TTC549 (cell line): ENCODE results near the gene RGL1.
A peak's percentile ranks its signal among the peaks of the same experiment; 100 is the strongest.

Experiments
- FAIRE-seq: peaks from 2 replicates; lab custom pipeline; 2012; peaks lifted over from hg19 to GRCh38; lab: Jason Lieb, UNC

Gene RGL1

GRCh38 chr1:183869664-183870063 is 64.7 kb downstream of the RGL1 start:
- FAIRE-seq, result no peak

DNA sequence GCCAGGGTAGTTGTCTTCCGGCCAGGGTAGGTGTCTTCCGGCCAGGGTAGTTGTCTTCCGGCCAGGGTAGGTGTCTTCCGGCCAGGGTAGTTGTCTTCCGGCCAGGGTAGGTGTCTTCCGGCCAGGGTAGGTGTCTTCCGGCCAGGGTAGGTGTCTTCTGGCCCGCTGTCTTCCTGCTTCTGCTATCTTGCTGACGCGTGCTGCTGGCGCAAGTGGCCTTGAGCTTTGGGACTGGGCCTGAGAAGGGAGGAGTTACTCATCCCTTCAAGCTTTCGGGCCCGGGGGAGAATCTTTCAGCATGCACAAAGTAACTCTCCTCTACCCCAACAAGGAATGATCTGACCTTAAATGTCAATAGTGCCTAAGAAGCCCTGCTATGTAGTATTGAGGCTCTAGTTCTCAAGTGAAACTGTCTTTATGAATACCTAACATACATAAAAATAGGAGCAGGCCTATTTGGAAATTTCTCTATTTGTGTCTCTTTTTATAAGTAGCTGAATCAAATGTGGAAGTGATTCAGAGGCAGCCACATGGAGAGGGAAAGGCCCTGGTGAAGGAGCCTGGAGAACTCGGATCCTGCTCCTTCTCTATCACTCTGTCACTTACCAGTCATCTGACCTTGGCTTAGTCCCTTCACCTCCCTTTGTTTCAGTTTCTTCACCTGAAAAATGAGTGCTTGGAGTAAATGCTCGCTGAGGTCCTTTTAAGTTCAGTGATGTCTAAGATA is 65.6 kb downstream of the RGL1 start:
- FAIRE-seq, result no peak

DNA sequence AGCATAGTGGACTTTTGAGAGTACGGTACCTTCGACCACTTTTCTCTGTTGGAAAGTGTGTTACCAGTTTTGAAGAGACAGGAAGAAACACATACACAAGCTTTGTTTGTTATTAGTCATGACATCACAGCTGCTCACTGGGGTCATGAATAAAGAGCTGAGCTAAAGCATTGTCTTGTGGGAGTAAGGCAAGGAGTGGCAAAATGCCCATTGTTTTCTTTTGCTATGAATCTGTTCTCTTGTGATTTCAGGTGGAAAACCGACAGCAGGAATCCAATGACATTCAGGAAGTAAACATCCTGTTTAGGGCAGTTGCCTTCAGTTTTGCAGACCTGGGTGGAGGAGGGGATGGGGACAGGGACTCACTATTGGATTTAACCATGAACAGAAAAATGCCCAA is 66.2 kb downstream of the RGL1 start:
- FAIRE-seq, result no peak

- FAIRE-seq, result no peak
These were observed 66.7 kb downstream of the RGL1 start for GRCh38 chr1:183871601-183872000.

GRCh38 chr1:183872403-183872802 is 67.5 kb downstream of the RGL1 start:
- FAIRE-seq, result peak; percentile 5

DNA sequence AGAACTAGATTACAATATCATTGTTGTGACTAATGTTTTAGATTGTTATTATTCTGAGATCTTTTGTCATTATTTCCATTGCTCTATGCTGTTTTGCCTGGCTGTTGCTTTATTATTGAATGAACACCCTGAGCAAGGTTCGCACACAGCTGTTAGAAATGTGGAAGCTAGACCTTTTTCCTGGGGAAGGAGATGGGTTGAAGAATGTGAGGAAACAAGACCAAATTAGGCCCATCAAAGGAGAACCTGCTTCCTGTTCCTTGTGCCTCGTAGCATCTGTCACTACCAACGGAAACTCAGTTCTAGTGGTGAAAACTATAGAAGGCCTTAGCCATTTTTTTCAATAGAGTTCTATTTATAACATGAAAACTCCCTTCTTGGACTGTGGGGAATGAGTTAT is 68.7 kb downstream of the RGL1 start:
- FAIRE-seq, result no peak

- FAIRE-seq, result no peak
These were observed 71.4 kb downstream of the RGL1 start for GRCh38 chr1:183876309-183876708.

GRCh38 chr1:183877053-183877720 is 72.3 kb downstream of the RGL1 start:
- FAIRE-seq, result no peak

GRCh38 chr1:183879494-183879893 is 74.6 kb downstream of the RGL1 start:
- no peak for FAIRE-seq

DNA sequence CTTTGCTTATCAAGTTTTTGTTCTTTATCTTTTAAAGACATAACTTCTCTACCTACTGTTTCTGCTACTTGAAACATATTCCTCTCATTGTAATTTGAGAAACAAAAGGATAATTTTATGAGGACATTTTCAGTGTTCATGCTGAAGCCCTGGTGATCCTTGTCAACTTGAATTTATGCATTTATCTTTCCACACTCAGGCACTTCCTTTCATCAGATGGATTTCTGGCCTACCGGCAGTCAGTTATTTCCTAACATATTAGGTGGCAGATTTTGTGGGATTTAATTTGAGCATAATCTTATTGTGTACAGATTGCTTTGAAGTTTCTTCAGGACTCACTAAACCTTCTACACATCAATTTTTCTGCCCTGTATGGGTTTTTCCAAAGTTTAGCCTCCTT is 75.0 kb downstream of the RGL1 start:
- FAIRE-seq, result no peak

DNA sequence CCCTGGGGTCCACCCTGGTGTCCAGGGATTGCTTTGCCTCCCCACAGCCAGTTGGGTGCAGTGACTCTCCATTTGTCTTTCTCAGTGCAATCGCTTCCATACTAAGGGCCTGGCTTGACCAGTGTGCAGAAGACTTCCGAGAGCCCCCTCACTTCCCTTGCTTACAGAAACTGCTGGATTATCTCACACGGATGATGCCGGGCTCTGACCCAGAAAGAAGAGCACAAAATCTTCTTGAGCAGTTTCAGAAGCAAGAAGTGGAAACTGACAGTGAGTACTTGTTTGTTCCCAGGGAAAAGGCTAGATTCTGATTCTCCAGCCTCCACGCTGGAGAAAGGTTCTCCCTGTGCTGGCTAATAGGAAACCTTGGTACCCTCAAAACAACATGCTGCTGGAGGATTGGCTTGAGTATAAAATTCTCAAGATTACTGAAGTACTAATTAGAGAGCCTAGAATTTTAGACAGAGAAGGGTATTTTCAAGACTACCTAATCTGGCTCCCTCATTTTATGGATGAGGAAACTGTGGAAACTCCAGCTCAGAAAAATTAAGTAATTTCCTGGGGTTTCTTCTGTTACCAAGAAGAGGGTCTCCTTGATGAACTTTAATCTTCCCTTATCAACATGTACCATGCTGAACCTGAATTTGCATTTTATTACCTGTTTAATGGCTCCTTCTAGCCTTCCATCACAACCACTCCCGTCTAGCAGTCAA is 75.8 kb downstream of the RGL1 start:
- no peak for FAIRE-seq

GRCh38 chr1:183881387-183882131 is 76.6 kb downstream of the RGL1 start:
- no peak for FAIRE-seq

- no peak for FAIRE-seq
These were observed 77.6 kb downstream of the RGL1 start for GRCh38 chr1:183882335-183883167.

DNA sequence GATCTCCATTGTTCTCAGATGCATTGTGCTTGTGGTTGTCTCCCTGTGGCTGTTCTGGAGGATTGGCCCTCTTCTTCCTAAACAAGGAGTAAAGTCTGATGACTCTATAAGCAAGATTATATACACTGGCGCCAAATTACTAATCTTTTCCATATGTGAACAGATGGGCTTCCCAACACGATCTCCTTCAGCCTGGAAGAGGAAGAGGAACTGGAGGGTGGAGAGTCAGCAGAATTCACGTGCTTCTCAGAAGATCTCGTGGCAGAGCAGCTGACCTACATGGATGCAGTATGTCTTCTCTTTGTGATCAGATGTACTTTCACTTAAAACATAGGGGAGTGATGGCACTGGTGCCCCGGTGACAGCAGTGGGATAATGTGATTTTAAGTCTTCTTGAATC is 78.7 kb downstream of the RGL1 start:
- FAIRE-seq, result no peak

- no peak for FAIRE-seq
These were observed 79.6 kb downstream of the RGL1 start for GRCh38 chr1:183884526-183884925.

DNA sequence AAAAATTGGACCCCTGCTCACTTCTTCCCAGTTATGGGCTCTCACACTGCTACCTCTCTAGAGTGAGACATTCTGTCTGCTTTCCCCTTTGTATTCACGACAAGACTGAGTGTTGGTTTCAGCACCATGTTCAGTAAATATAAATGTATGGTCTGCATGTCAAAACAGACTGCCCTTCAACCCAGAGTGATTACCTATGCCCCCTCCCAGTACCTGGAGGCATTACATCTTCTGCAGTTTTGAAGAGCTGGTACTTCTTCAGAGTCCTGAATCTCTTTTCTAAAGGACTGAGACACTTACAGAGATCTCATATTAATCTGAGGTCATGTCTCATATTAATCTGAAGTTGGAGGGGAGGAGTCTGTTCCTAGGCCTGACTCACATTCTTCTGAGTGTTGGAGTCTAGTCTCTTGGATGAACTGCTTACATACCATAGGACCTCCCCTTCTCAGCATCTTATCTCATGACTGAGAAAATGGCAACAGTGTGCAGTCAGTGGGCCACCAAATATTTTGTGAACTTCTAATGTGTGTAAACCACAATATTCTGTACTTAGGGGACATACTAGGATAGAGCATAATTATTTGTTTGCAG is 80.3 kb downstream of the RGL1 start:
- FAIRE-seq, result no peak

DNA sequence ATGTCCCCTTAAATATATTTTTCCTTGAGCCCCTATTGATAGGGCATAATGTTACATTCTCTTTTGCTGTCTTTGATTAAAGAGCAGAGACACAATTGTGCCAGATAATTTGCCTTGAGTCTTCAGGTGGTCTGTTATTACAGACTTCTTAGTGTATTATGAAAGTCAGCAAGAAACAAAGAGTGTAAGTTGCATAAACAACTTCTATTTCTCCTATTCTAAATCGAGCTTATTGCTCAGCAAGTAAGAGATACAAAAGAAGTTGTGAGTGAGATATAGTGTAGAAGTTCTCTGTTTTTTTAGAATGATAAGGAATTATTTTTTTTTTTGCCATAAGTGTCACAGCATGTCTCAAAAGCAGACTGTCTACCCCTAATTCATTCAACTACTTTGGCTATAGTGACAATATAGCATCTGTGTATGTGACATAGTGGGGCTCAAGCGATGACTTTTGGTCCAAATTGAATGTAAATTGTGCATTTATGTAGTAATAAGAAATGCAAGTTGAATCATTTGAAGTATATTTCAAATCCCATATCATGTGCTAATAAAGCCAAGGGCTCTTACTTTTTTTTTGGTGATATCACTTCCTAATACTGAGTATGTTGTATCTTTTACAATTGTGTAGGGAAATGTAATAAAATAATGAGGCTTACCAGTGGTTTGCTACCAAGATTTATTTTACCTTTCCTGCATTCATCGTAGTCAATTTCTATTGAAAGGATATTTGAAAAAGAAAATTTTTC is 81.3 kb downstream of the RGL1 start:
- no peak for FAIRE-seq

- FAIRE-seq, result no peak
These were observed 81.9 kb downstream of the RGL1 start for GRCh38 chr1:183886853-183887252.

DNA sequence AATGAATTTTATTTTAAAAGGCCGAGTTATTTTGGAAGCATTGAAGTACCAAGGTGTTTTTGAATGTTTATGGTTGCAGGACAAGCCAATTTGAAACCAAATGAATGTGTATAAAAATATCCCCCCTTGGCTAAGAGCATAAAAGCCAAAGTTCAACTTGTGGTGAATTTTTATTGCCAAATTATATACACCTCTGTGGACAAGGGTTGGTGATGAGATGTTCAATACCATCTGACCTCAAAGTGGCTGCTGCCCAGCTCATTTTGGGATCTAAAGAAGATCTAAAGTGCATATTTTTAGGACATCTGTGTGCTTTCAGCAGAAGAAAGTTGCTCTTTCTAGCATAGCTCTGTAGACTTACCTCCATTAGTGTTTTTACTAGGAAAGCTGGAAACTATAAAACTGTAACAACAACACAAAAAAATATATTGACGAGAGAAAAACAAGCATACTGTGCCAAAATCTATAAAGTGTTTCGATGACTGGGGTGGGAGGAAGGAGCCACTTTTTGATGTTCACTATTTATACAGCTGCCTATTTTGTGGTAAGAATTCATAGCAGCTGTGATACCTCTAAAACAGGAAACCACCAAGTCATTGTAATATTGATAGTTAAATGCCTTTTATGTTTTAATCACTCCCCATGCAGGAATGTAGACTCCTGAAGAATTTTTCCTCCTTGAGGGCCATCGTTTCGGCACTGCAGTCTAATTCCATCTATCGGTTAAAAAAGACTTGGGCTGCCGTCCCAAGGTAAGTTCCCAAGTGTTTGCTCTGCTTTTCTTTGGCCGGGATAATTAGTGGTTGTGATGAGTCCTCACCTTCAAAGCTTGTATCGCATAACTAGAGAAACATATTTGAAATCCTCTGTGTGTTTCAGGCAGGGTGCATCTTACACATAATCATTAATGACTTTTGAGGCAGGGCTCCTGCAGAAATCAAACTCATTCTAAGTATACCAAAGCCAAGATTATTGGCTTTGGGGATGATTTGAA is 83.2 kb downstream of the RGL1 start:
- FAIRE-seq, result no peak
